ENCODE measurements around the gene MAML2.

GRCh38 chr11:96356848-96357247, 13.9 kb upstream of the MAML2 start:
- no peak for TF ChIP-seq TAF1 (conservative IDR thresholded peaks at IDR 0.05)
- TF ChIP-seq, protein P1, sequence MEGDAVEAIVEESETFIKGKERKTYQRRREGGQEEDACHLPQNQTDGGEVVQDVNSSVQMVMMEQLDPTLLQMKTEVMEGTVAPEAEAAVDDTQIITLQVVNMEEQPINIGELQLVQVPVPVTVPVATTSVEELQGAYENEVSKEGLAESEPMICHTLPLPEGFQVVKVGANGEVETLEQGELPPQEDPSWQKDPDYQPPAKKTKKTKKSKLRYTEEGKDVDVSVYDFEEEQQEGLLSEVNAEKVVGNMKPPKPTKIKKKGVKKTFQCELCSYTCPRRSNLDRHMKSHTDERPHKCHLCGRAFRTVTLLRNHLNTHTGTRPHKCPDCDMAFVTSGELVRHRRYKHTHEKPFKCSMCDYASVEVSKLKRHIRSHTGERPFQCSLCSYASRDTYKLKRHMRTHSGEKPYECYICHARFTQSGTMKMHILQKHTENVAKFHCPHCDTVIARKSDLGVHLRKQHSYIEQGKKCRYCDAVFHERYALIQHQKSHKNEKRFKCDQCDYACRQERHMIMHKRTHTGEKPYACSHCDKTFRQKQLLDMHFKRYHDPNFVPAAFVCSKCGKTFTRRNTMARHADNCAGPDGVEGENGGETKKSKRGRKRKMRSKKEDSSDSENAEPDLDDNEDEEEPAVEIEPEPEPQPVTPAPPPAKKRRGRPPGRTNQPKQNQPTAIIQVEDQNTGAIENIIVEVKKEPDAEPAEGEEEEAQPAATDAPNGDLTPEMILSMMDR (IDR thresholded peaks at IDR 0.05; ENCODE audit: low read depth, low read length, missing input control), result no peak
- TF ChIP-seq JUND (IDR thresholded peaks at IDR 0.05), result no peak
- TF ChIP-seq RXRA (IDR thresholded peaks at IDR 0.05), result no peak
- TF ChIP-seq FOXA2 (IDR thresholded peaks at IDR 0.05), result no peak
- TF ChIP-seq NR2F2 (IDR thresholded peaks at IDR 0.05), result no peak
- TF ChIP-seq, protein P2, sequence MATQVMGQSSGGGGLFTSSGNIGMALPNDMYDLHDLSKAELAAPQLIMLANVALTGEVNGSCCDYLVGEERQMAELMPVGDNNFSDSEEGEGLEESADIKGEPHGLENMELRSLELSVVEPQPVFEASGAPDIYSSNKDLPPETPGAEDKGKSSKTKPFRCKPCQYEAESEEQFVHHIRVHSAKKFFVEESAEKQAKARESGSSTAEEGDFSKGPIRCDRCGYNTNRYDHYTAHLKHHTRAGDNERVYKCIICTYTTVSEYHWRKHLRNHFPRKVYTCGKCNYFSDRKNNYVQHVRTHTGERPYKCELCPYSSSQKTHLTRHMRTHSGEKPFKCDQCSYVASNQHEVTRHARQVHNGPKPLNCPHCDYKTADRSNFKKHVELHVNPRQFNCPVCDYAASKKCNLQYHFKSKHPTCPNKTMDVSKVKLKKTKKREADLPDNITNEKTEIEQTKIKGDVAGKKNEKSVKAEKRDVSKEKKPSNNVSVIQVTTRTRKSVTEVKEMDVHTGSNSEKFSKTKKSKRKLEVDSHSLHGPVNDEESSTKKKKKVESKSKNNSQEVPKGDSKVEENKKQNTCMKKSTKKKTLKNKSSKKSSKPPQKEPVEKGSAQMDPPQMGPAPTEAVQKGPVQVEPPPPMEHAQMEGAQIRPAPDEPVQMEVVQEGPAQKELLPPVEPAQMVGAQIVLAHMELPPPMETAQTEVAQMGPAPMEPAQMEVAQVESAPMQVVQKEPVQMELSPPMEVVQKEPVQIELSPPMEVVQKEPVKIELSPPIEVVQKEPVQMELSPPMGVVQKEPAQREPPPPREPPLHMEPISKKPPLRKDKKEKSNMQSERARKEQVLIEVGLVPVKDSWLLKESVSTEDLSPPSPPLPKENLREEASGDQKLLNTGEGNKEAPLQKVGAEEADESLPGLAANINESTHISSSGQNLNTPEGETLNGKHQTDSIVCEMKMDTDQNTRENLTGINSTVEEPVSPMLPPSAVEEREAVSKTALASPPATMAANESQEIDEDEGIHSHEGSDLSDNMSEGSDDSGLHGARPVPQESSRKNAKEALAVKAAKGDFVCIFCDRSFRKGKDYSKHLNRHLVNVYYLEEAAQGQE (IDR thresholded peaks at IDR 0.05), result no peak

Data from liver (tissue), 3 donors.